CD14-positive monocyte (primary cell): ENCODE data around the gene EPM2A. TPM values are rescaled to one million over a fixed set of nuclear protein-coding genes. Genes with fewer than 3 reads are reported as not detected.

Experiments
- DNase-seq, 3 donors: peaks; one replicate each; pipeline ENCODE4 v3.0.0-alpha.2; 2011 to 2022
- H2AFZ ChIP-seq: 2 replicates; pipeline ENCODE4 v1.6.0; 2012; ENCODE audit warnings: mild to moderate bottlenecking, low read depth, low read length, inconsistent platforms; ENCODE audit not compliant: insufficient read depth, poor library complexity, severe bottlenecking
- H3K27ac ChIP-seq, 2 donors: 1 replicate in 1 of 2; 2 replicates in 1 of 2; pipeline ENCODE4 v1.5.1; 2012 to 2013; ENCODE audit warnings: low read length in 2 of 2, control low read depth in 1 of 2, inconsistent platforms in 1 of 2, low read depth in 1 of 2, mild to moderate bottlenecking in 1 of 2
- H3K27me3 ChIP-seq, 2 donors: one replicate each; pipeline versions ENCODE4 v1.6.0 to v1.6.1; 2011 to 2013; ENCODE audit warnings: low read length in 2 of 2; ENCODE audit not compliant: control insufficient read depth in 2 of 2, insufficient read depth in 2 of 2
- H3K36me3 ChIP-seq, 2 donors: replicated peaks in 1 of 2; 1 replicate in 1 of 2; 2 replicates in 1 of 2; pipeline versions ENCODE4 v1.5.1 to v1.6.1; 2012 to 2013; ENCODE audit warnings: low read length in 2 of 2, control low read depth in 1 of 2, inconsistent platforms in 1 of 2, mild to moderate bottlenecking in 1 of 2; ENCODE audit not compliant: insufficient read depth in 2 of 2, control insufficient read depth in 1 of 2
- H3K4me1 ChIP-seq, 2 donors: 1 replicate in 1 of 2; 2 replicates in 1 of 2; pipeline versions ENCODE4 v1.5.1 to v1.6.1; 2012 to 2013; ENCODE audit warnings: low read length in 2 of 2, control low read depth in 1 of 2, inconsistent platforms in 1 of 2, mild to moderate bottlenecking in 1 of 2, moderate library complexity in 1 of 2; ENCODE audit not compliant: insufficient read depth in 2 of 2, control insufficient read depth in 1 of 2
- H3K4me2 ChIP-seq: replicated peaks from 2 replicates; pipeline ENCODE3; 2012; ENCODE audit warnings: low read length, moderate library complexity, mild to moderate bottlenecking; ENCODE audit not compliant: poor library complexity, severe bottlenecking; ENCODE audit errors: extremely low read depth
- H3K4me3 ChIP-seq, 3 experiments: fragments of 200-600 bp in 1 of 3; sonication (generic) in 1 of 3; replicated peaks in 1 of 3; 1 replicate in 2 of 3; 2 replicates in 1 of 3; pipeline ENCODE4 v1.5.1; 2011 to 2013; ENCODE audit warnings: low read length in 3 of 3, mild to moderate bottlenecking in 3 of 3, control low read depth in 2 of 3, low read depth in 2 of 3, inconsistent platforms in 1 of 3, moderate library complexity in 1 of 3
- H3K79me2 ChIP-seq: 2 replicates; pipeline ENCODE4 v1.6.0; 2012; ENCODE audit warnings: mild to moderate bottlenecking, control low read depth, inconsistent platforms, low read length, moderate library complexity; ENCODE audit not compliant: insufficient read depth
- H3K9ac ChIP-seq: 2 replicates; pipeline ENCODE4 v1.6.0; 2017; ENCODE audit warnings: low read length, mild to moderate bottlenecking; ENCODE audit not compliant: insufficient read depth, poor library complexity, severe bottlenecking
- H3K9me3 ChIP-seq, 2 donors: replicated peaks in 1 of 2; 1 replicate in 1 of 2; 2 replicates in 1 of 2; pipeline versions ENCODE4 v1.5.1 to v1.6.1; 2012 to 2013; ENCODE audit warnings: low read length in 2 of 2, control low read depth in 1 of 2; ENCODE audit not compliant: control insufficient read depth in 1 of 2, insufficient read depth in 1 of 2
- H4K20me1 ChIP-seq: 2 replicates; pipeline ENCODE4 v1.6.0; 2012; ENCODE audit warnings: mild to moderate bottlenecking, low read length, control low read depth, moderate library complexity; ENCODE audit not compliant: insufficient read depth
- H3K27ac Mint-ChIP-seq, 7 donors: one replicate each; pipeline ENCODE4 v1.8.0; 2020; ENCODE audit warnings: mild to moderate bottlenecking in 7 of 7, mixed read lengths in 7 of 7, moderate library complexity in 6 of 7, inconsistent platforms in 2 of 7
- H3K27me3 Mint-ChIP-seq, 3 donors: one replicate each; pipeline ENCODE4 v1.8.0; 2021 to 2022; ENCODE audit warnings: low read depth in 3 of 3, mild to moderate bottlenecking in 3 of 3, mixed read lengths in 3 of 3, moderate library complexity in 3 of 3, inconsistent platforms in 1 of 3
- H3K36me3 Mint-ChIP-seq, 2 donors: one replicate each; pipeline ENCODE4 v1.8.0; 2020; ENCODE audit warnings: mixed read lengths in 2 of 2, inconsistent platforms in 1 of 2, mild to moderate bottlenecking in 1 of 2
- H3K4me1 Mint-ChIP-seq: one replicate; pipeline ENCODE4 v1.8.0; 2020; ENCODE audit warnings: mild to moderate bottlenecking, mixed read lengths
- H3K4me3 Mint-ChIP-seq, 2 donors: one replicate each; pipeline ENCODE4 v1.8.0; 2020; ENCODE audit warnings: mild to moderate bottlenecking in 2 of 2, mixed read lengths in 2 of 2, moderate library complexity in 1 of 2
- H3K9me3 Mint-ChIP-seq, 7 donors: one replicate each; pipeline ENCODE4 v1.8.0; 2020 to 2022; ENCODE audit warnings: mixed read lengths in 7 of 7, mild to moderate bottlenecking in 6 of 7, moderate library complexity in 6 of 7, inconsistent platforms in 2 of 7
- WGBS: methylation state at CpG from one replicate; pipeline ENCODE4 v1.1.5; 2013; ENCODE audit warnings: missing lambda C conversion rate; ENCODE audit not compliant: insufficient coverage; 5-methylcytosine and 5-hydroxymethylcytosine counted together
- intact Hi-C, 2 donors: fragments of 100-400 bp; cut with micrococcal nuclease; formaldehyde crosslinking; loops; one replicate each; pipeline versions ENCODE4 v1.15.0 to v1.15.1; 2023
- polyA plus RNA-seq, 3 donors: library from polyadenylated mRNA; depleted of rRNA in 1 of 3; unstranded in 2 of 3; stranded (reverse) in 1 of 3; fragments of 300-500 nt in 2 of 3; fragments of >200 nt in 1 of 3; fragmentation: Illumina TruSeq in 2 of 3; gene quantifications; 1 replicate in 2 of 3; 2 replicates in 1 of 3; pipeline ENCODE4 v1.2.3, GENCODE V29; 2012 to 2021
- TF ChIP-seq, protein P1 (sequence below): fragments of 200-600 bp; IDR thresholded peaks from one replicate; pipeline ENCODE4 v1.8.0; 2022; ENCODE audit warnings: antibody characterized with exemption, mild to moderate bottlenecking

EPM2A gene
- polyA plus RNA-seq, 3 donors = 2.5 to 4.1 (median 3.2) TPM

DNA sequence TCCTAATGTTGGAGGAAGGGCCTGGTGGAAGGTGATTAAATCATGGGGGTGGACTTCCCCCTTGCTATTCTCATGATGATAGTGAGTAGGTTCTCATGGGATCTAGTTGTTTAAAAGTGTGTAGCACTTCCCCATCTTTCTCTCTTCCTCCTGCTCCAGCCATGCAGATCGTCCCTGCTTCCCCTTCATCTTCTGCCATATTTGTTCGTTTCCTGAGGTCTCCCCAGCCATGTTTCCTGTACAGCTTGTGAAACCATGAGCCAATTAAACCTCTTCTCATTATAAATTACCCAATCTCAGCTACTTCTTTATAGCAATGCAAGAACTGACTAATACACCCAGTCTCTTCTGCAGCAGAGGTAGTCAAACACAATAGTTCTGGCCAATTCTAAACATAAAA lies 5.4 kb downstream of the EPM2A start:
- peaks cover 22 to 49% (median 34%) of the 10 kb centered on the region in 7 donors for H3K9me3 Mint-ChIP-seq
- Histone ChIP-seq H3K27me3 (no peaks in the 10 kb centered on the region), H3K36me3 (peaks cover 0 to 16% of the 10 kb centered on the region in 2 donors), H3K4me1 (peaks cover 6 to 19% of the 10 kb centered on the region in 2 donors), H4K20me1 (no peaks in the 10 kb centered on the region), H3K9ac (no peak overlapping the region), H3K4me3 (no peak overlapping the region), H3K27ac (no peak overlapping the region), H3K4me2 (no peak overlapping the region), H2AFZ (no peak overlapping the region), H3K9me3 (peaks cover 25 to 34% of the 10 kb centered on the region in 2 donors), H3K79me2 (peaks cover 11% of the 10 kb centered on the region)
- TF ChIP-seq, protein P1, sequence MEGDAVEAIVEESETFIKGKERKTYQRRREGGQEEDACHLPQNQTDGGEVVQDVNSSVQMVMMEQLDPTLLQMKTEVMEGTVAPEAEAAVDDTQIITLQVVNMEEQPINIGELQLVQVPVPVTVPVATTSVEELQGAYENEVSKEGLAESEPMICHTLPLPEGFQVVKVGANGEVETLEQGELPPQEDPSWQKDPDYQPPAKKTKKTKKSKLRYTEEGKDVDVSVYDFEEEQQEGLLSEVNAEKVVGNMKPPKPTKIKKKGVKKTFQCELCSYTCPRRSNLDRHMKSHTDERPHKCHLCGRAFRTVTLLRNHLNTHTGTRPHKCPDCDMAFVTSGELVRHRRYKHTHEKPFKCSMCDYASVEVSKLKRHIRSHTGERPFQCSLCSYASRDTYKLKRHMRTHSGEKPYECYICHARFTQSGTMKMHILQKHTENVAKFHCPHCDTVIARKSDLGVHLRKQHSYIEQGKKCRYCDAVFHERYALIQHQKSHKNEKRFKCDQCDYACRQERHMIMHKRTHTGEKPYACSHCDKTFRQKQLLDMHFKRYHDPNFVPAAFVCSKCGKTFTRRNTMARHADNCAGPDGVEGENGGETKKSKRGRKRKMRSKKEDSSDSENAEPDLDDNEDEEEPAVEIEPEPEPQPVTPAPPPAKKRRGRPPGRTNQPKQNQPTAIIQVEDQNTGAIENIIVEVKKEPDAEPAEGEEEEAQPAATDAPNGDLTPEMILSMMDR = no peak
- H3K4me1 Mint-ChIP-seq = peaks cover 28% of the 10 kb centered on the region
- intact Hi-C loops = loop anchor here in 1 of 2 donors (10.0 kb wide), 1 partner anchor 85 kb away; the partner anchor contains the start of gene FBXO30
- peak overlapping the region in 2 of 7 donors; percentile 57 to 66 for H3K27ac Mint-ChIP-seq
- peaks cover 12 to 21% of the 10 kb centered on the region in 2 donors for H3K36me3 Mint-ChIP-seq
- 20% methylated on average over 2 of the region's 2 CpGs for WGBS
- no peaks in the 10 kb centered on the region for H3K27me3 Mint-ChIP-seq
- DNase-seq = peak in 1 of 3 donors; percentile 14
- H3K4me3 Mint-ChIP-seq = no peak overlapping the region

DNA sequence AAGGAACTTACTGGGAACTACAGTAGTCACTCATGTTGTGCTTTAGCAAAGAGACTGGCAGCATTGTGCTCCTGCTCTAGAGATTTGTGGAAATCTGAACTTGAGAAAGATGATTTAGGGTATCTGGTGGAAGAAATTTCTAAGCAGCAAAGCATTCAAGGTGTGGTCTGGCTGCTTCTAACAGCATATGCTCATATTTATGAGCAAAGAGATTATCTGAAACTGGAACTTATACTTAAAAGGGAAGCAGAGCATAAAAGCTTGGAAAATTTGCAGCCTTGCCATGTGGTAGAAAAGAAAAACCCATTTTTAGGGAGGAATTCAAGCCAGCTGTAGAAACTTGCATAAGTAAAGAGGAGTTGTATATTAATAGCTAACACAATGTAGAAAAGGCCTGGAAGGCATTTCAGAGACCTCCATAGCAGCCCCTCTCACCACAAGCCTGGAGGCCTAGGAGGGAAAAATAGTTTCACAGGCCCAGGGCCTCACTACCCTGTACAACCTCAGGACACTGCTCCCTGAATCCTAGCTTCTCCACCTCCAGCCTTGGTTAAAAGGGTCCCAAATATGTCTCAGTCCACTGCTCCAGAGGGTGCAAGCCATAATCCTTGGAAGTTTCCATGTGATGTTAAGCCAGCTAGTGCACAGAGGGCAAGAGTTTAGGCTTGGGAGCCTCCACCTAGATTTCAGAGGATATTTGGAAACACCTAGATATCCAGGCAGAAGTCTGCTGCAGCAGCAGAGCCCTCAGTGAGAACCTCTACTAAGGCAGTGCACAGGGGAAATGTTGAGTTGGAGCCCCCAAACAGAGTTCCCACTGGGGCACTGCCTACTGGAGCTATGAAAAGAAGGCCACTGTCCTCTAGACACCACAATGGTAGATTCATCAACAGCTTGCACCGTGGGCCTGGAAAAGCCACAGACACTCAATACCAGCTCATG lies 6.6 kb downstream of the EPM2A start:
- intact Hi-C loops = no loop called here
- WGBS = 83% methylated on average over 1 of the region's 1 CpG
- Histone ChIP-seq H4K20me1 (no peaks in the 10 kb centered on the region), H2AFZ (no peak overlapping the region), H3K36me3 (peaks cover 0 to 16% of the 10 kb centered on the region in 2 donors), H3K9ac (no peak overlapping the region), H3K27ac (no peak overlapping the region), H3K79me2 (peaks cover 8% of the 10 kb centered on the region), H3K4me1 (peaks cover 4 to 9% of the 10 kb centered on the region in 2 donors), H3K4me2 (no peak overlapping the region), H3K9me3 (peaks cover 25 to 37% of the 10 kb centered on the region in 2 donors), H3K27me3 (no peaks in the 10 kb centered on the region), H3K4me3 (no peak overlapping the region)
- no peak for DNase-seq
- H3K4me1 Mint-ChIP-seq = peaks cover 22% of the 10 kb centered on the region
- no peak overlapping the region for H3K4me3 Mint-ChIP-seq
- TF ChIP-seq, protein P1 = no peak
- peaks cover 12 to 21% of the 10 kb centered on the region in 2 donors for H3K36me3 Mint-ChIP-seq
- no peak overlapping the region for H3K27ac Mint-ChIP-seq
- peaks cover 22 to 51% (median 37%) of the 10 kb centered on the region in 7 donors for H3K9me3 Mint-ChIP-seq
- H3K27me3 Mint-ChIP-seq = no peaks in the 10 kb centered on the region
